LHCN-M2 (cell line): ENCODE results near the gene KIAA1191. TPM values are rescaled to one million over a fixed set of nuclear protein-coding genes. Genes with fewer than 3 reads are reported as not detected.
"Not testable (repeated sequence)": the region's sequence is repeated elsewhere in the genome, so short reads cannot be mapped to it uniquely, and the experiment has no call there.

ENCODE experiments used
- DNase-seq: peaks from one replicate; pipeline ENCODE4 v3.0.0-alpha.2; 2012; ENCODE audit warnings: low read depth
- polyA plus RNA-seq: library from polyadenylated mRNA; unstranded; fragments of >200 nt; gene quantifications from one replicate; pipeline ENCODE4 v1.2.1, GENCODE V29; 2012; ENCODE audit warnings: missing spikeins
- total RNA-seq: library from RNA; depleted of rRNA; stranded (reverse); fragments of >200 nt; gene quantifications from 2 replicates; pipeline ENCODE4 v1.2.3, GENCODE V29; 2014; rRNA removed

The KIAA1191 gene, protein sequence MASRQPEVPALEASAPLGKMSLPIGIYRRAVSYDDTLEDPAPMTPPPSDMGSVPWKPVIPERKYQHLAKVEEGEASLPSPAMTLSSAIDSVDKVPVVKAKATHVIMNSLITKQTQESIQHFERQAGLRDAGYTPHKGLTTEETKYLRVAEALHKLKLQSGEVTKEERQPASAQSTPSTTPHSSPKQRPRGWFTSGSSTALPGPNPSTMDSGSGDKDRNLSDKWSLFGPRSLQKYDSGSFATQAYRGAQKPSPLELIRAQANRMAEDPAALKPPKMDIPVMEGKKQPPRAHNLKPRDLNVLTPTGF
- total RNA-seq = 110 and 118 TPM in 2 replicates
- polyA plus RNA-seq = 89.5 TPM

DNA sequence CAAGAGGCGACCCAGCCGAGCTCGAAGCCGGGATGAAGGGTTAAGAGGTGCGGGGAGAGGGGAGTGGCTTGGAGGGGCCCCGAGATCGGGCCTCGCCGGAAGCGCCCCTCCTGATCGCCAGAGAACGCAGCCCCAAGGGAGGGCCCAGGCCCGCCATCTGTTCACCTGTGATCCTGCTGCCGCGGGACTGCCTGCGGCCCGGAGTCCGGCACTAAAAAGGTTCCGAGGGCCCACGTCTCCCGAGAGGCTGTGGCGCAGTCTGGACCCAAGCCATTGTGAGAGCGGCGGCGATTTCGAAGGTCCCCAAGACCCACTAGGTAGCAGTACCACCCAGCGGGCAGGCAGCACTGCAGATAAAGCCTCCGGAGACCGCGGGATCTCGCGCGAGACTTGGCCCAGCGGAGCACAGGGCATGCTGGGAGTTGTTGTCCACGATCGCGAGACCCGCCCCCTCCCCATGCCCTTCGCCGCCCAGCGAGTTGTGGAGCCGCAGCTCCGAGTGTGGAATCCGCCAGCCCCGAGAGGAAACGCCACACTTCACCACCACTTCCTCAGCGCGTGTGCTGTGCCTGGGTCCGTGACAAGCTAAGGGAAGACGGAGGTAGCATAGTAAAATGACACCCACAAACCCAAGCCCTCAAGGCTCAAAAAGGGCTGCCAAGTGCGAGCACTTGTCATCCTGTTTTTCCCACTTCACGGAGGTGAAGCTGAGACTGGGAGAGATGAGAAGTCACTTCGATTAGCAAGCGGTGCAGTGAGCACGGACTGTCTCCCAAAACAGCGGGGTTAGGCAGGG is at the start of gene KIAA1191:
TSS of gene KIAA1191 (minus strand) at position 328 of the 796 bp plus-strand sequence. CDS start 2,256 bp downstream, outside the sequence.
- DNase-seq = peak; percentile 88

DNA sequence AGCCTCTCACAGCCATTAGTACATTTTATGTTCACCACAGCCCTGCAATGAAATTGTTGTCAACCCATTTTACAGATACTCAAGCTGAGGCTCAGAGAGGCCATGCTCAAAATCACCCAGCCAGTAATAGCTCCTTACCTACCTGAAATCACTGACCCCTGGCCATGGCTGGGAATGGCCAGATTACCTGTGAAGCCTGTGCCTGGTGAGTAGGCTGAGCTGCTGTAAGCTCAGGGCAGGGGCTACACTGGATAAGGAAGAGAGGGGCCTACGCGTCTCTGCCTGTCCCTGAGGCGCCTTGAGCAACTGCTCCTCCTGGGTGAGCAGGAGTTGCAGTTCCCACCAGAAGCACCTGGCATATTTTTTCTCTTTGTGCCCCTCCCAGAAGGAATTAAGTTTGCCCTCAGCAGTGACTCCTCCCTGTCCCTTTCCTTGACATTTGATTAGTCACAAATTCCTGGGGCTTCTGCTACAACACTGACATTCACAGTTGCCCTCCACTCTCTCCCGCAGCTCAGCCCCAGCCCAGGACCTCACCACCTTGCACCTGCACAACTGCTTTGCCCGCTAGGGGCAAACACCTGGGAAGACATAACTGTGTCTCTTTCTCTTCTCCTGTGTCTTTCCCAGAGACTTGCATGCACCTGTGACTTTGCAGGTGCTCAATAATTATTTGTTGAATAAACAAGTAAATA is 49.1 kb upstream of the KIAA1191 start:
- no peak for DNase-seq

DNA sequence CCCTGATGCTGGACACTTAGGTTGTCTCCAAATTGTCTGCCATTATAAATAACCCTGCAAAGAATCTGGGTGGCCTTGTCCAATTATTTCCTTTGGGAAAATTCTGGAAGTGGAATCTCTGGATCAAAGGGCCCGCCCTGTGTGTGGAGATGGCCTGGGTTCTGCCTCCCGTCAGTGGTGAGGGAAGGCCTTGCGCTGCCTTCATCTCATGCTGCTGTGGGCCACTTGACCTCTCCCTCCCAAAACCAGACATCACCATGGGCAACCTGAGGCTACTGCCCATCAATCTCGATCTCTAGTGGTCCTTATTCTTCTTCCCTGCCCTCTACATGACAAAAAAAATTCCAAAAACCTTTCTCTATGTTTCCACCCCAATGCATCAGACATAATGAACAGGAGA is 48.2 kb upstream of the KIAA1191 start:
- no peak for DNase-seq

DNA sequence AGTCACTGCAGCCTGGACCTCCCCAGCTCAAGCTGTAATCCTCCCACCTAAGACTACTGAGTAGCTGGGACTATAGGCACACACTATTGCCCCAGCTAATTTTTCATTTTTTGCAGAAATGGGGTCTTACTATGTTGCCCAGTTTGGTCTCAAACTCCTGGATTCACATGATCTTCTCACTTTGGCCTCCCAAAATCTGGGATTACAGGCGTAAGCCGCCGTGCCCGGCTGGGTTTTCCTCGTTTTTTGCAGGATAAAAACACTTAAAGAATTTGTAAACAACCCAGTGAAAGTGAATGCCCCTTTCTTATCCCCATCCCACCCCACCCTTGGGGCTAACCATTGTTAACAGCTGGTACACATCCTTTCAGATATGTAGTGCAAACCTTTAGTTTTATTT is 47.0 kb upstream of the KIAA1191 start:
- no peak for DNase-seq

DNA sequence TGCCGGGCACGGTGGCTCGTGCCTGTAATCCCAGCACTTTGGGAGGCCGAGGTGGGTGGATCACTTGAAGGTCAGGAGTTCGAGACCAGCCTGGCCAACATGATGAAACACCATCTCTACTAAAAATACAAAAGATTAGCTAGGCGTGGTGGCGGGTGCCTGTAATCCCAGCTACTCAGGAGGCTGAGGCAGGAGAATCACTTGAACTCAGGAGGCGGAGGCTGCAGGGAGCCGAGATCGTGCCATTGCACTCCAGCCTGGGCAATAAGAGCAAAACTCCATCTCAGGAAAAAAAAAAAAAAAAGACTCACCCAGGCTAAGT is 46.6 kb upstream of the KIAA1191 start:
- not testable (repeated sequence) for DNase-seq

DNA sequence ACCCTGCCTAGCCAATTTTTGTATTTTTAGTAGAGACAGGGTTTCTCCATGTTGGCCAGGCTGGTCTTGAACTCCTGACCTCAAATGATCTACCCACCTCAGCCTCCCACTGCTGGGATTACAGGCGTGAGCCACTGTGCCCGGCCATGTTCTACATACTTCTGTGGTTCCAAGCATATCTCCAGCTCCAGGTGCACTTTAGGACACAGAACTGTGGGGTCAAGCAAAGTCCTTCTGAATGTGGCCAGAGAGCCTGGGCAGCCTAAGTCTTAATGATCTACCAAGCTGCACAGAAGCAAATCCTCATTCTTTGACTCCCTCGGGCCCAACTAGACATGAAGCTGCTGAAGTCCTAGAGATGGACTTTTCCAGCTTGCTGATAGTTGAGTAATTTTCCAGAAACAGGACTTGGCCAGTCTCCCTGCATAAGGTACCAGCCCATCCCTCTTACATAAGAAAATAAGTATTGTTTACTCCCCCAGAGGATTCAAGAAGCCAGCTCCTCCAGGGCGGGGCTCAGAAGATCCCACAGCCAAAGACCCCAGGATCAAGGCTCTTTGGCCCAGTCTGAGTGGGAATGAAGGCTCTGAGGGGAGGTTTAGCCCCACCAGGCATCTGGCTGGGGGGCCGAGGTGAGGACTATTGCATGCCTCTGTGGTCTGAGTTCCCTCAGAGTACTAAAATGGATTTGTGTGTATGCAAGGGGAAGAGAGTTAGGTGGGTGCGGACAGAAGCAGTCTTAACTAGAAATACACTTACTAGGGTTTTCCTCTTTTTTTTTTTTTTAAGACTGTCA is 46.1 kb upstream of the KIAA1191 start:
- DNase-seq = no peak

DNA sequence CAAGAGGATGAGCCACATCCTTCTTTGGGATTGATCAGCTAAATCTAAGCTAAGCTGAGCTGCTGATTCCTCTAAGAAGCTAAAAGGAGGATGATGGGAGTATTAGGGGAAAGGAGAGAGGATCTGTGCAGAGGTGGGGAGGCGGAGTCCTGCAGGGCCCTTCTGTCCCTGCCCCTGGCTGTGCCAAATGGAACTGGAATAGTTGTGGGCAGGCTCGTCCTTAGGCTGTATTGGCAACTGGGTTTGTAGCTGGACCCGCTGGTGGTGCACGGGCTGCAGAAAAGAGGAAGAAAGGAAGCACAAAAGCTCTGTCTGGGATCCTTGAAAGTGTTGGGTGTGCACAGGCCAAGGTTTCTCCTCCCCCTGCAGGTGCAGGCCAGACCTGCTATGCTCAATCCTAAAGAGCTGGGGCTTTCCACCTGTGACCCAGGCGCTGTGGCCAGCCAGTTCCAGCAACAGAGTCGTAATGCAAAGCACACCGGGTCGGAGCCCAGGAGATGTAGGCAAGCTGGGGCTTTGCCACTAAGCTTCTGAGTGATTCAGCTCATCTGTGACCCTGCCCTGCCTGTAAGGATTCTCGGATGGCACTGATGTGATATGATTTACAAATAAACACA is 45.0 kb upstream of the KIAA1191 start:
- no peak for DNase-seq

DNA sequence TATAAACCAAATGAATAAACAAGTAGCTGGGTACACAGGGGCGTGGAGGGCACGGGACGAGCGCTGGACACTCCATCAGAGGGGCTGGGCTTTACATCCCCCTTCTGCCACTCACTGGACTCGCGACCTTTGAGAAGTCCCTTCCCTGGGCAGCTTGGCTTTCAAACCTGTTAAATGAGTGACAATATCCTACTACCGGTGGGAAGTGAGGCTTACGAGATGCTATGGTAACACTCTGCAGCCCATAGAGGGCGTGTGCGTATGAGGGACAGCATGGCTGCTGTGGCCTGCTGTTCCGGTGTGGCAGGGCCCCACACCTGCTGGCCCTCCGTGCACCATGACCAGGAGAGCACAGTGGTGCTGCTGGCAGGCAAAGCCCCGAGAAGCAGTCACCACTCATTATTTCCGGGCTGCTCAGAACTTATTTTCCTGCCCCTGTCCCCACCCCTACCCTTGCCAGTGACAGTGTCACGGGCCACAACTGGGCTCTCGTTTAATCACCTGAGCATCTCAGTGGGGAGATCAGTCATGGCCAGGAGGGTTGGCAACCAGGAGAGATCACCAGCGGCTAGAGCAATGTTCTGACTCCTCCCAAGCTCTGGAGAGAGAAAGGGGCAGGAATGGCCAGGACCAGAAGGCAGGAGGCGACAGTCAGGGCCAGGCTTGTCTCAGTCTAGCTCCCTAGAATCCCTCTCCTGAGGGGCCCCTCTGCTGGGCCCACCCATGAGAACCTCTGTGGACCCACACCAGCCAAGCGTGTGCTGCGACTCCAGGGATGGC is 44.3 kb upstream of the KIAA1191 start:
- no peak for DNase-seq

DNA sequence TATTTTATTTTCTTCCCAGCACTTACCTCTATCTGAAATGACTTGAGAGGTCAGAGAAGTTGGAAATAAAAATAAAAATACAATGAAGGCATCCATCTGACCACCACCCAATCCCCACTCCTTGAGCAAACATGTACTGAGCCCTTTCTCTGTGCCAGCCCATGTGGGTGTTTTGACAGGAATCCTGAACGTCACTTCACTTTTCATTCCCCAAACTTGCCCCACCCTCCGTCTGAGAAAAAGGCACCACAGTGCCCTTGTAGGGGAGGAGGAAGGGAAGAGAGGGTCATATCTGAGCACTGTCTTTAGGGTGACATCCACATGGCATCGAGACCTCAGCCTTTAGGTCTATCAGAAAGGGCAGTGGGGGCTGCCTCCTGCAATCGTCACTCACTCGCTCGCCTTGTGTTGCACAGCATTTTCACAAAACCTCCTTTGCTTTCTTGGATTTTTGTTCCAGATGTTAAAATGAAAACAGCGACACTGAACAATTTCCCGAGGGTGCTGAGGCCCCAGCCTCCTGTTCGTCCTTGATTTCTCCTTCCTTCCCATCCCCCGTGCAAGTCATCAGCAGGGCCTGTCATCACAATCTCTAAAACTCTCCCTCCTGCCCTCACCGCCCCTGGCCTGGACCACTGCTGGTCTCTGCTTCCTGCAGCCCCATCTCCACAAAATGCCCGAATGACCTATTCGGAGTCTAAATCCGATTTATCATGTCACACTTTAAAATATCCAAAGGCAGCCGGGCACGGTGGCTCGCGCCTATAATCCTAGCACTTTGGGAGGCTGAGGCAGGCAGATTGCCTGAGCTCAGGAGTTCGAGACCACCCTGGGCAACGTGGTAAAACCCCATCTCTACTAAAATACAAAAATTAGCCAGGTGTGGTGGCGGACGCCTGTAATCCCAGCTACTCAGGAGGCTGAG is 40.0 kb upstream of the KIAA1191 start:
- no peak for DNase-seq

DNA sequence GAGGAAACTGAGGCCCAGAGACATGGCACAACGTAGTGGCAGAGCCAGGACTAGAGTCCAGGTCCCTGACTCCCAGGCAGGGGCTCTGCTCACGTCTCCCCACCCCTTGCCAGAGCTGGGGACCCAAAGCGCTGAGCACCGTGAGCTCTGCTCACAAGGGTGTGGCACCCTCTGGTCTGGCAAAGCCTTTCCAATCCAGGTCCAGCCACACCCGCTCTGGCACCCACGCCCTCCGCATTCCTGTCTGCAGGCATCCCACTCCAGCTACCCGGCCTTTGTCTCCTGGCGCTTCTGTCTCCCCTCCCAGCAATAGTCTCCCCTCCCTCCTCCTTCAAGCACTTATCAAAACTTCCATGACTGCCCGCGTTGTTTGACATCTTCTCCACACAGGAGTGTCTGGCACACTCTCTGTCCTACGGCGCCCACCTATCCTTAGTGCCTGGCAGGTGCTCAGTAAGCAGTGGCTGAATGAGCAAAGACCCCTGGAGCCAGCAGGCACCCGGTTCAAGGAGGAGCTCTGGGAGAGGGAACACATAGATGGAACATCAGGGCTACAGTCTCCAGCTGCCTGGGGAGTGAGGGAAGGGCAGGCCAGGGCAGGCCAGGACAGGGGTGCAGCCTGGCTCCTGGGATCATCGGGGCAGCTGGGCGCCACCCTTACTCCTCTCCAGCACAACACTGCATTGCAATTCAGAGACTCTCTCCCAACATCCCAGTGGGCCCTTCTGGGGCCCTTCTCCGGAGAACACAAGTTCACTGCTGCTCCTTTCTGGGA is 39.0 kb upstream of the KIAA1191 start:
- no peak for DNase-seq

DNA sequence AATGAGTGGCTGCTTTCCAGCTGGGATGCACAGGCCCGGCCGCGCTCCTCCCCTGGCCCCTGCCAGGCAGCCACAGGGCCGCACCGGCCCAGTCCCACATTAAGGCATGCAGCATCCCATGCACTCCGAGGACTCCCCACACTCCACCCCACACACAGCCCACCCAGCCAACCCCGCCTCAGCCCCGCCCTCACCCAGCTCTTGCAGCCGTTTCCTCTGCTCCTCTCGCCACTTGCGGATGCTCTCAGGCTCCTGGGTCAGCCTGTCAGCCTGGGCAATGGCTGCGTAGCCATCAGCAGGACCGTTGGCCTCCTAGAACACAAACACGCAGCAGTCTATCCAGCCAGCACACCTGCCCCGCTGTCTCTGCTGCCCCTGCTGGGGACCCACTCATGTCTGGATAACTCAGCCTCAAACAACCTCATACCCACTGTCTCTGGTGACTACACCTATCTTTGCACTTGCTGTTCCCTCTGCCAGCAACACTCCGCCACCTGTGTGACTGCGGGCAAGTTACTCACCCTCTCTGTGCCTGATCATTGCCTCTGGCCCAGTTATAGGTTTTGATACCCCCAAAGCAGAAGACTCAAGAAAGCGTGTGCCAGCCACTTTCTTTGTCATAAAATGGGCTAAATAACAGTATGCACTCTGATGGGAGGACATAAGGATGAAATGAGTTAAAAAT is 36.3 kb upstream of the KIAA1191 start:
- DNase-seq = no peak

DNA sequence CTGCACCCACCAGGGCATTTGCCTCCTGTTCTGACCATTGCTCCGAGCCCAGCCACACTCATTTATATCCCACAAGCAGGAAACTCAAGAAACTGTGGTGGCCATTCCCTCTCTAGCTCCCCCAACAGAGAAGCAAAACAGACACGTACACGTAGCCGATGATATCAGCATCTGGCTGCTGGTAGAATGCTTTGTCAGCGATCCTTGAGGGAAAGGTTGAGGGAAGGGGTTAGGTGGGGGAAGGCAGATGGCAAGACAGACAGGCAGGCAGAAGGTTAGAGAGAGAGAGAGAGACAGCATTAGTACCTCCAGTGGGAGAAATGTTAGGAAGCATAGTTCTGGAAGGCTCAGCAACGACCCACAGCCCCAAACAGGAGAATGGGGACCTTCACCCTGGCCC is 34.8 kb upstream of the KIAA1191 start:
- DNase-seq = no peak

DNA sequence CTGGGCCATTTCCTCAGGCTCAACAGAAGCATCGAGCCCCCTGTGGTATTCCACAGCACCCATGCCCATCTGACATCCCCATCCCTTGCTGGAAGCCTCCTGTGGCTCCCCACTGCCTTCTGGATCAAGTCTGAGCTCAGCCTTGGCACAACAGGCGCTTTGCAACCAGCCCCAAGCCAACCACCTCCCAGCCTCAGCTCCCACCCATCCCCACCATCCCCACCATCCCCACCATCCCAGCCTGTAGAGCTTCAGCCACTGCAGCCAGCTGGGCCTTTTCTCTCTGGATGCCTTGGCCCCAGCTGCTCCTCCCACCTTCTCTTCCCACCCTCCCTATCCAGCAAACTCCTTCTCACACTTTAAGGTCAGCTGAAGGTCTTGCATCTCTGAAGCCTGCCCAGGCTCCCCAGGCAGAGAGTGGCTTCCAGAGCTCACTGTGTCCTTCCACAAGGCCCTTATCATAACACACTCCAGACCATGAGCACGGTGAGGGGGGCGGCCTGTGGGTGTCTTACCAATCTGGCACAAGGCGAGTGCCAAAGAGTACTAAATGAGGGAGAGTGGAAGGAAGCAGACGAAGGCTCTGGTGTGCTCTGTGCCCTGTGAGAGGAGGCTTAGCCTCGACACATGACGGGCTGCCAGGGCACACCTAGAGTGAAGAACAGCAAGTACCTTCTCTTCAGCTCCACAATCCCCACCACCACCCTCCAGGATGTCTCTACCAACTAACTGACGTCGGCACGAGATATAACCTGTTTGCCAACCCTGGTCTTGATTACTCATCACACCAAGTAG is 33.5 kb upstream of the KIAA1191 start:
- DNase-seq = no peak

DNA sequence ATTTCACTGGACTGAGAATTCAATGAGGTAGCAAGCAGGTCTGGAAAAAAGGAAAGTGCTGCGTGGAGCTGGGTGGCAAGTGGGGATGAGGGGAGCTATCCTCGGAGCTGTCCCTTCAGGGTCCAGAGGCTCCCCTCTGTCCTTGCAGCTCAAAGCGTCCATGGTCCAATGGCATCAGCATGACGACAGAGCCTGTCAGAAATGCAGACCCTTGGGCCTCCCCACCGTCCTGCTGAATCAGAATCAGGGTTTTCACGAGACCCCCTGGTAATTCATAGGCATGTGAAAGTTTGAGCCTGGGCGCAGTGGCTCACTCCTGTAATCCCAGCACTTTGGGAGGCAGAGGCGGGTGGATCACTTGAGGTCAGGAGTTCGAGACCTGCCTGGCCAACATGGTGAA is 32.5 kb upstream of the KIAA1191 start:
- no peak for DNase-seq

DNA sequence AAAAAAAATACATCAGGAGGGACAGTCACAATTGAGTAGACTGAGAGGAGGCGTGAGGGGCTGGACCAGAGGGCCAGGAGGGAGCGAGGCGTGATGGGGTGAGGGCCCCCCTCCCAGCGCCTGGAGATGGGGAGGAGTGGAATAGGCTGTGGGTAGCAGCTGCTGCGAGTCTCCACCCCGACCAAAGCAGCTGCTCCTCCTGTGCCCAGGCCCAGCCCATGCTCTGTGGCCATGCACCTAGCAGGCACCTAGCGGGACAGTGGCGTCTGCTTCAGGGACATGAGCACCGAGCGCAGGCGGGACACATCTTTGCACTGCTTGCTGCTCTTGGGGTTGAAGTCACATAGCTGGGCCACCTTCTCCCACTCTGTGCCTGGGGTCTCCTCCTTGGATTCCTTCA is 31.0 kb upstream of the KIAA1191 start:
- no peak for DNase-seq

DNA sequence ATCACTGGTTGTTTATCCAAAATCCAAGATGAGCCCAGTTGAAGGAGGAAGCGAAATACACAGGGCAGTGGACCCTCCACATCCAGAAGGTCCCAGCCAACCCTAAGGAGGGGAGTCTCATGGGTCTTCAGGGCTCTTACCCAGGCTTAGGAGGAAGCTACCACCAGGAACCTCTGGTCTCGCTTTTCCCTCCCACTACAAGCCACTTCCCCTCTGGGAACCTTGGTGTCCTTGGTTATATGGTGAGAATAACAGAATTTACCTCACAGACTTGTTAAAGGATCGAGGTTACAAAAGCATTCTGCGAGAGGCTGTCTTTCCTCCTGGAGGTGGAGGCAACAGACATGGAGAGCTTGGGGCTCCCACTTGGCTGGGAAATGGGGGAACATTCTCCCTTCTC is 30.4 kb upstream of the KIAA1191 start:
- no peak for DNase-seq

DNA sequence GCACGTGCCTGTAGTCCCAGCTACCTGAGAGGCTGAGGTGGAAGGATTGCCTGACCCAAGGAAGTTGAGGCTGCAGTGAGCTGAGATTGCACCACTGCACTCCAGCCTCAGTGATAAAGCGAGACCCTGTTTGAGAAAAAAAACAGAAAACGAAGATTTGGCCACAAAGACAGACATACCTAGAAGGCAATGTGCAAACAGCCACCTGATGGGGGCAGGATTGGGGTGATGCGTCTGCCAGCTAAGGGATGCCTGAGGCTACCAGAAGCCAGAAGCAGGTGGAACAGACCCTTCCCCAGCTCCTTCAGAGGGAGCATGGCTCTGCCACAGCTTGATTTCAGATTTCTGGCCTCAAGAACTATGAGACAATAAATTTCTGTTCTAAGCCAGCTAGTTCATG is 29.9 kb upstream of the KIAA1191 start:
- no peak for DNase-seq
